ENCODE data around the gene FBXL22.

GRCh38 chr15:63586790-63587189, 10.4 kb upstream of the FBXL22 start:
- no peak for TF ChIP-seq CTCF (IDR thresholded peaks at IDR 0.05)
- no peak for TF ChIP-seq POLR2A (IDR thresholded peaks at IDR 0.05)

Measured in adrenal gland (tissue), 5 donors.